ENCODE results near the gene LRMDA. TPM values are rescaled to one million over a fixed set of nuclear protein-coding genes. Genes with fewer than 3 reads are reported as not detected.

The LRMDA gene
- total RNA-seq, 2 experiments from 2014 or later = not detected

DNA sequence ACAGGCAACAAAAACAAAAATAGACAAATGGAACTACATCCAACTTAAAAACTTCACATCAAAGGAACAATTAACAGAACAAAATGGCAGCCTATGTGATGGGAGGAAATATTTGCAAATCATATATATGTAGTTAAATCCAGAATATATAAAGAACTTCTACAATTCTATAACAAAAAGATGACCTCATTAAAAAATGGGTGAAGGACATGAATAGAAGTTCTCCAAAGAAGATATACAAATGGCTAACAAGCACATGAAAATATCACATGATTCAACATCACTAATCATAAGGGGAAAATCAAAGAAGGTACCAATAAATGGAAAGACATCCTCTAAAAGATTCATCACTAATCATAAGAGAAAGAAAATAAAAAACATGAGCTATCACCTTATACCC is 416.1 kb downstream of the LRMDA start:
- no peak for TF ChIP-seq EZH2phosphoT487 (IDR thresholded peaks at IDR 0.05; ENCODE audit: borderline replicate concordance, low read depth, low read length)
- TF ChIP-seq, protein P1, sequence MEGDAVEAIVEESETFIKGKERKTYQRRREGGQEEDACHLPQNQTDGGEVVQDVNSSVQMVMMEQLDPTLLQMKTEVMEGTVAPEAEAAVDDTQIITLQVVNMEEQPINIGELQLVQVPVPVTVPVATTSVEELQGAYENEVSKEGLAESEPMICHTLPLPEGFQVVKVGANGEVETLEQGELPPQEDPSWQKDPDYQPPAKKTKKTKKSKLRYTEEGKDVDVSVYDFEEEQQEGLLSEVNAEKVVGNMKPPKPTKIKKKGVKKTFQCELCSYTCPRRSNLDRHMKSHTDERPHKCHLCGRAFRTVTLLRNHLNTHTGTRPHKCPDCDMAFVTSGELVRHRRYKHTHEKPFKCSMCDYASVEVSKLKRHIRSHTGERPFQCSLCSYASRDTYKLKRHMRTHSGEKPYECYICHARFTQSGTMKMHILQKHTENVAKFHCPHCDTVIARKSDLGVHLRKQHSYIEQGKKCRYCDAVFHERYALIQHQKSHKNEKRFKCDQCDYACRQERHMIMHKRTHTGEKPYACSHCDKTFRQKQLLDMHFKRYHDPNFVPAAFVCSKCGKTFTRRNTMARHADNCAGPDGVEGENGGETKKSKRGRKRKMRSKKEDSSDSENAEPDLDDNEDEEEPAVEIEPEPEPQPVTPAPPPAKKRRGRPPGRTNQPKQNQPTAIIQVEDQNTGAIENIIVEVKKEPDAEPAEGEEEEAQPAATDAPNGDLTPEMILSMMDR (conservative IDR thresholded peaks at IDR 0.05; ENCODE audit: low read length) = no peak
- Histone ChIP-seq H2AFZ (ENCODE audit: low read length) (no peak overlapping the region), H4K20me1 (ENCODE audit: insufficient read depth, low read length) (no peaks in the 10 kb centered on the region), H3K36me3 (ENCODE audit: insufficient read depth, low read length) (no peaks in the 10 kb centered on the region), H3K9me3 (ENCODE audit: low read length) (no peaks in the 10 kb centered on the region), H3K4me1 (ENCODE audit: insufficient read depth, low read length, poor library complexity, severe bottlenecking) (no peaks in the 10 kb centered on the region), H3K79me2 (ENCODE audit: insufficient read depth, low read depth, low read length) (no peaks in the 10 kb centered on the region), H3K27ac (ENCODE audit: low read depth, low read length, poor library complexity, severe bottlenecking) (no peak overlapping the region), H3K9me2 (ENCODE audit: insufficient read depth, low read length) (no peaks in the 10 kb centered on the region), H3K4me2 (ENCODE audit: low read length) (no peak overlapping the region), H3K4me3 (ENCODE audit: low read depth, low read length, poor library complexity, severe bottlenecking) (no peak overlapping the region)
- intact Hi-C loops (cut with micrococcal nuclease; ENCODE audit: unreplicated experiment) = no loop called here
- ChIA-PET POLR2A (no interaction called here), CTCF (ENCODE audit: unreplicated experiment) (no interaction called here)
- DNase-seq (ENCODE audit: low spot score) = no peak
- no TSS peak for BruUV-seq (replicated peaks)

DNA sequence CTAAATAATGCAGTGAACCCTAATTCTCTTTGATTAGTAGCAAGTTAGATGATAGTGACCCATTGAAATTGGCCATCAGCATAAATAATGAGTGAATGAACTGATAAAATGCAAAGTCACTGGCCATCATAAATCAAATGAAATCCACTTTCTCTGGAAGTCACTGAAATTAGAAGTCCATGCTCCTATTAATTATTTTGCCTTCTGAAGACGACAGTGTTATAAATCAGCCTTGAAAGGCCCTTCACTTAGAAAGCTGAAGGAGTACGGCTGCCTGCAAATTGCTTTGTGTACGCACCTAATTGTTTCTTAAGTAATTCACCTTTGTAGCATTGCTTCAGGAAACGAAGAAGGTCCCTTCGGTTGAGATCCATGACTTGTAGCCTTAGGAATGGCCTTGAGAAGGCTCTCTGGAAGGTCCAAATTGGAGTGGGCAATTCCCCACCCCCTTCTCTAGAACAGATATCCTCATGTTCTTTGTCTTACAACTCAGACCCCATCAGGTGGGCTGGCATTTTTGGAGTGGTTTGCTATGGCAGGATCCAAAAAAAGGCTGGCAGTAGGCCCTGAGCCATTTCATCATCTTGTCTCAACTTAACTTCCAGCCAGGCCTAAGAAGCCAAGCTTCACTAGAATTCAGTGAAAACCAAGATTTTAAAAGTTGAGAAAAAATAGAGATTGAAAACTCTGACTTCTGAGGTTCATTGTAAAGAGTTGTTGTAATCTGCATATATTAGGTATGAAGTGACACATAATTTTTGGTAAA is 420.3 kb downstream of the LRMDA start:
- intact Hi-C loops (cut with micrococcal nuclease; ENCODE audit: unreplicated experiment) = no loop called here
- TF ChIP-seq, protein P1 (conservative IDR thresholded peaks at IDR 0.05; ENCODE audit: low read length) = no peak
- TF ChIP-seq EZH2phosphoT487 (IDR thresholded peaks at IDR 0.05; ENCODE audit: borderline replicate concordance, low read depth, low read length) = no peak
- Histone ChIP-seq H3K4me1 (ENCODE audit: insufficient read depth, low read length, poor library complexity, severe bottlenecking) (no peaks in the 10 kb centered on the region), H3K36me3 (ENCODE audit: insufficient read depth, low read length) (no peaks in the 10 kb centered on the region), H3K9me3 (ENCODE audit: low read length) (no peaks in the 10 kb centered on the region), H3K9me2 (ENCODE audit: insufficient read depth, low read length) (no peaks in the 10 kb centered on the region), H3K27ac (ENCODE audit: low read depth, low read length, poor library complexity, severe bottlenecking) (no peak overlapping the region), H3K4me2 (ENCODE audit: low read length) (no peak overlapping the region), H4K20me1 (ENCODE audit: insufficient read depth, low read length) (no peaks in the 10 kb centered on the region), H3K4me3 (ENCODE audit: low read depth, low read length, poor library complexity, severe bottlenecking) (no peak overlapping the region), H2AFZ (ENCODE audit: low read length) (no peak overlapping the region), H3K79me2 (ENCODE audit: insufficient read depth, low read depth, low read length) (no peaks in the 10 kb centered on the region)
- ChIA-PET CTCF (ENCODE audit: unreplicated experiment) (no interaction called here), POLR2A (no interaction called here)
- BruUV-seq (replicated peaks) = no TSS peak
- DNase-seq (ENCODE audit: low spot score) = no peak

DNA sequence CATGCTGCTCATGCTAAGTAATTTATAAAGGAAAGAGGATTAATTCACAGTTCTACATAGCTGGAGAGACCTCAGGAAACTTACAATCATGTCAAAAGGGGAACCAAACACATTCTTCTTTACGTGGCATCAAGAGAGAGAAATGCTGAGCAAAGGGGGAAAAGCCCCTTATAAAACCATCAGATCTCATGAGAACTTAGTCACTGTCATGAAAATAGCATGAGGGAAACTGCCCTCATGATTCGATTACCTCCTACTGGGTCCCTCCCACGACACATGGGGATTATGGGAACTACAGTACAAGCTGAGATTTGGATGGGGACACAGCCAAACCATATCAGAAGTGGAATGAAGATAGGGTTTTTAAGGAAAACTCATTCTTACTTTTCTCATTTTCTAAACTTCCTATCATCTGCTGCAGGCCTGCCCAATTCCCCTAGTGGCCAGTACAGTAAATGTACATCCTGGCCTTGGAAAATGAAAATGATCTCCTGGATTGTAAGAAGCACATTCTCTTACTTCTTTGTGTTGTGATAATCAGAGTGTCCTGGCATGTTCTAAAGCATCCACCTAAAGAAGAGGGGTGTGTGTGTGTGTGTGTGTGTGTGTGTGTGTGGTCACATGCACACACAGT is 421.5 kb downstream of the LRMDA start:
- no peak overlapping the region for H3K27ac ChIP-seq (ENCODE audit: low read depth, low read length, poor library complexity, severe bottlenecking)
- no peak overlapping the region for H2AFZ ChIP-seq (ENCODE audit: low read length)
- H3K9me2 ChIP-seq (ENCODE audit: insufficient read depth, low read length) = no peaks in the 10 kb centered on the region
- no peaks in the 10 kb centered on the region for H3K79me2 ChIP-seq (ENCODE audit: insufficient read depth, low read depth, low read length)
- H3K4me3 ChIP-seq (ENCODE audit: low read depth, low read length, poor library complexity, severe bottlenecking) = no peak overlapping the region
- no TSS peak for BruUV-seq (replicated peaks)
- CTCF ChIA-PET (ENCODE audit: unreplicated experiment) = no interaction called here
- TF ChIP-seq EZH2phosphoT487 (IDR thresholded peaks at IDR 0.05; ENCODE audit: borderline replicate concordance, low read depth, low read length) = no peak
- TF ChIP-seq, protein P1 (conservative IDR thresholded peaks at IDR 0.05; ENCODE audit: low read length) = peak; percentile 49
- POLR2A ChIA-PET = no interaction called here
- no peak for DNase-seq (ENCODE audit: low spot score)
- H3K4me2 ChIP-seq (ENCODE audit: low read length) = no peak overlapping the region
- intact Hi-C loops (cut with micrococcal nuclease; ENCODE audit: unreplicated experiment) = no loop called here
- H4K20me1 ChIP-seq (ENCODE audit: insufficient read depth, low read length) = no peaks in the 10 kb centered on the region
- no peaks in the 10 kb centered on the region for H3K4me1 ChIP-seq (ENCODE audit: insufficient read depth, low read length, poor library complexity, severe bottlenecking)
- H3K9me3 ChIP-seq (ENCODE audit: low read length) = no peaks in the 10 kb centered on the region
- H3K36me3 ChIP-seq (ENCODE audit: insufficient read depth, low read length) = no peaks in the 10 kb centered on the region

Measured in OCI-LY7 (cell line).